HuH-7.5 (cell line): ENCODE results near the gene NOL7.

Source experiments
- DNase-seq: peaks from one replicate; pipeline ENCODE4 v3.0.0; 2011; ENCODE audit warnings: low spot score

The NOL7 gene

DNA sequence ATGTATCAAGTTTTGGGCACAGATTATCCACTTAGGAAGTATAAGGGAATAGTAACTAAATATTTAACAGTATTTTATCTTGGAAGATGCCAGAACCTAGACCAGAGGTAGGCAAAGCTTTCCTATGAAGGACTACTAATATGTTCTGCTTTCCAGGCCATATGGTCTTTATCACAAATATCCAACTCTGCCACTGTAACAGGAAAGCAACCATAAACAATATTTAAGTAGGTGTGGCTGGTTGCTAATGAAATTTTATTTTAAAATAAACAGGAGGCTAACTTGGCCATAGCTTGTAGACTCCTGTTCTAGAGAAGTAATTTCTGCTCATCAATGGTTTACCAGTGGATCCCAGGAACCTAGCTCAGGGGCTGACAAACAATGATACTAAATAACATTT is 39.4 kb downstream of the NOL7 start:
- no peak for DNase-seq

DNA sequence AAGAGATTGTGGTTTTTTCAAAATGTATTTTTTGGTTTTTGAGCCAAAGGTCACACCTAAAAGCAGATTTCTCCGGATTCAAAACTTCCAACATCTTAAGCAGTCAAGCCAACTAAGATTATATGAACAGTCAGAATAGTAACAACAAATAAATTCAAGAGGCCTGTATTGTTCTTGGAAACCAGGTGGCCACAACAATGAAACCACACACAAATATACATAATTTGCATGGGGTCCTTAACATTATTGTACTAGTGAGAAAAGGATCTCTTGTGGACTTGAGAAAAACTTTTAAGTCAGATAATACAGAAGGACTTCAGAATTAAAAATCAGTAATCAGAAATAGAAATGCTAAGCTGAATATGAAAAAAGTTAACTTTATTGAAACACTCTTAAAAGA is 40.6 kb downstream of the NOL7 start:
- no peak for DNase-seq

DNA sequence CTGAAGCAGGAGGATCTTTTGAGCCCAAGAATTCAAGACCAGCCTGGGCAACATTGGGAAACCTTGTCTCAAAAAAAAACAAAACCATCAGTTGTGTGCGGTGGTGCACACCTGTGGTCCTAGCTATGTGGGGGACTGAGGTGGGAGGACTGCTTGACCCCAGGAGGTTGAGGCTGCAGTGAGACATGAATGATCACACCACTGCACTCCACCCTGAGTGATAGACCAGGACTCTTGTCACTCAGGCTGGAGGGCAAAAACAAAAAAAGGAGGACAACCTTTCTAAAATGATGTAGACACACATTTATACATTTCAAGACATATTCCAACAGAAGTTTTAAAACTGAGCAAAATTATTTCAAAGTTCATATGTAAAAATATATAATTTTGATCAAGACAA is 45.1 kb downstream of the NOL7 start:
- DNase-seq, result no peak

DNA sequence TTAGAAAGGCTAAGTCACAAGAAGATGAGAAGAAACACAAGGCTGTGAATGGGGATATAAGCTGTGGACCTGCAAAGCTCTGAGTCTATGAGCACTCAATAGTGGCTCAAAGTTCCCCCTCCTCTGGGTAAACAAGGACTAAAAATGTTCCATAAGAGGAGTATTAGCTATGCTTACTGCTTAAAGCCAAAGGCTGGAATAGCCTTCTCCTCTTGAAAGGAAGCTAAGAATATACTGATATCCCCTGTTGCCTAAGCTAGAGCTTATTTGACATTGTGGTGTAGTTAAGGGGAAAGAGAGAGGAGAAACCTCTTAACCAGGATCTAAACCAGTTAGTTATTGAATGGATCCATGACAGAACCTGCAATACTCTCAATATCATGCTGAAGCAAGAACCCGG is 45.8 kb downstream of the NOL7 start:
- DNase-seq, result no peak

DNA sequence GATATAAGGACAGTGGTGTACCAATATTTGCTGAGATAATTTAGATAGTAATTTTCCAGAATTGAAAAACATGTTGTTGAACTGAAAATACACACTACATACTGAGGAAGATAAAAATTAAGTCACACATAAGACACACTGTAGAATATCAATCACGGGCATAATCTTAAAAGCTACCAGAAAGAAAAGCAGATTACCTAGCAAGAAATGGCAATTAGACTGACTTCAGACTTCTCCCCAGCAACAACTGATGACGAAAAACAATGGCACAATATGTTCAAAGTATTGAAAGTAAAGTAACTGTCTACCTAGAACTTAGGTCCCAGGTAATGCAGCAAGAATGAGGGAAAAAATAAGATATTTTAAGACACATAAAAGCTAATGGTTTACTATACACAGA is 46.5 kb downstream of the NOL7 start:
- no peak for DNase-seq

DNA sequence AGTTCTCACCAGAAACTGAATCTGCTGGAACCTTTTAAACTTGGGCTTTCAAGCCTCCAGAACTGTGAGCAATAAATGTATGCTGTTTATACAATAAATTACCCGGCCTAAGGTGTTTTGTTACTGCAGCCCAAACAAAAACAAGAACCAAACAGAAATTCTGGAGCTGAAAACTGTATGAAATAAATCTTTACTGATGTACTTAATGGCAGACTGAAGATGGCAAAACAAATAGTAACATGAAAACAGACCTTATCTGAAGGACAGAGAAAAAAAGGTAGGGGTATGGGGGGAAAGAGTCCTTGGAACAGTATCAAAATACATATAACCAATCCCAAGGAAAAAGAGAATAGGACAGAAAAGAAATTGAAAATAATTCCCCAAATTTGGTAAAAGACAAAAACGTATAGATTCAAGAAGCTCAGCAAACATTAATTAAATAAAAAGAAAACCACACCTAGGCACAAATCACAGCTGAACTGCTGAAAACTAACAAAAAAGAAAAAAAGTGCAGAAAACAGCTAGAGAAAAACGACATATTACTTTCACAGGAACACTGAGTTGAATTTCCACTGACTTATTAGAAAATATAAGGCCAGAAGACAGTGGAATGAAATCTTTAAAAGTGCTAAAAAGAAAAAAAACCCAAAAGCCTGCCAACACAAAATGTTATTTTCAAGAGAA is 47.7 kb downstream of the NOL7 start:
- DNase-seq, result no peak

DNA sequence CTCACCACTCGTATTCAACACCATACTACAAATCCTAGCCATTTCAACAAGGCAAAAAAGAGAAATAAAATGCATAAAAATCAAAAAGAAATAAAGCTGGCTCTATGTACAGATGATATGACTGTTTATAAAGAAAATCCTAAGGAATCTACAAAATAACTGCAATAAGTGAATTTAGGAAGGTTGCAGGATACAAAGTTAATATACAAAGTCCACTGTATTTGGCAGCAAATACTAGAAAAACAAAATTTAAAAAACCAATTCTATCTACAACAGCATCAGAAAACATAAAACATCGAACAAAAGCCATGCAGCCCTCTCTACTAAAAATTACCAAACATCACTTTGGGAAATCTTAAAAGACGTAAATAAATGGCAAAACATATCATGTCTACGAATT is 48.9 kb downstream of the NOL7 start:
- no peak for DNase-seq

DNA sequence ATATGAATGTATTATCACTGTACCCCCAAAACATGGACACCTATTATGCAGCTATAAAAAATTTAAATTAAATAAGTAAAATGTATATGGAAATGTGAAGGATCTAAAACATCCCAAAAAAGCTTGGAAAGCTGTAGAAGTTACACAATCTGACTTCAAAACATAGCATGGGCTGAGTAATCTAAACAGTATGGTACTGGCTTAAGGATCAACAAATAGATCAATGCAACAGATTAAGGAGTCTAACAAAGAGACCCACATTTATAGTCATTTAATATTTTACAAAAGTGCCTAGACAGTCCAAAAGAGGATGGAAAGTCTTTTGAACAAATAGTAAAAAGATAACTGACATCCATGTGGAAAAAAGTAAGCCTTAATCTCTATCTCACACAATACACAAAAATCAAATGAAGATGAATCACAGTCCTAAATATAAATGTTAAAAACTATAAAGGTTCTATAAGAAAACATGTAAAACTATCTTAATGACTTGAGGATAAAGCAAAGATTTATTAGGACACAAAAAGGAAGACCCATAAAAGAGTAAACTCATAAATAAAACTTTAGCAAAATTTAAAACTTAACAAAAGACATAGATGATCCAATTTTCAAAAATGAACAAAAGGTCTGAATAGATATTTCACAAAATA is 49.7 kb downstream of the NOL7 start:
- no peak for DNase-seq

DNA sequence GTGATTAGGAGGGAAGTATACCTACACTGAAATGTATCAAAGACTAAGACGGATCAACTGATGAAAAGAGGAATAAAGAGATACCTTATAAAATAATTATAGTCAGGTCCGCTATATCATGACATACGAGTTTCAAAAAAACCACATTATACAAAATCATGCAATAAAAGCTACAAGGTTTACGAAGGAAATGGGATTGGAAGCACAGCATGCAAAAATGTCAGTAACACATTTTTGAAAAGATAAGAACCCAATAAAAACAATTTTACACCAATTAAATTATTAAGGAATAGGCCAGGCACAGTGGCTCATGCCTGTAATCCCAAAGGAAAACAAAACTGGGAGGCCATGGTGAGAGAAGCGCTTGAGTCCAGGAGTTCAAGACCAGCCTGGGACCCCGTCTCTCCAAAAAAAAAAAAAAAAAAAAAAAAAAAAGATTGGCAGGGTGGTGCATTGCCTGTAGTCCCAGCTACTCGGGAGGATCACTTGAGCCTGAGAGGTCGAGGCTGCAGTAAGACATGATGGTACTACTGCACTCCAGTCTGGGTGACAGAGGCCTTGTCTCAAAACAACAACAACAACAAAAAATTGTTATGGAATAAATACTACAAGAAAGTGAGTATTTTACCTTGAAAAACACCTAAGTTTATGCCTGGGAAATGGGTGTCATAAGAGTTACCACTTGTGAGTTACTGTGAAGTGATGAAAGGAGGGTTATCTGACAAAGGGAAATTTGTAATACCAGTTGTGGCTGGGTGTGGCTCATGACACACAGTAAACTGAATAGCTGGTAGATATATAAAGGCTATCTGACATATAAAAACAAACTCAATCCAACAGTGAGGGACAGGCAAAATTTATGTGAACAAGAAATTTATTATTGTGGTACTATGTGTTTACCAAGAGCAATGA is 51.3 kb downstream of the NOL7 start:
- no peak for DNase-seq

DNA sequence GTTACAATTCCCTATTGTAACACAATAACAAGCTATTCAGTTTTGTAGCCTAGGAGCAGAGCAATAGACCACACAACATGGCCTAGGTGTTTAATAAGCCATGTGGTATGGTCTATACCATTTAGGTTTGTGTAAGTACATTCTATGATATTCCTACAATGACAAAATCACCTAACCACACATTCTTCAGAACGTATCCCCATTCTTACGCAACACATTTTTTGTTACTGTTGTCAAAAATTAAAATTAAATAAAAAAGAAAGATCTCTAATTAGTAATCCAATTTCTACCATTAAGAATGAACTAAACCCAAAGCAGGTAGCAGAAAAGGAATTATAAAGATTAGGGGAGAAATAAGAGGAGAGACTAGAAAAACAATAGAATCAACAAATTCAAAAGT is 52.5 kb downstream of the NOL7 start:
- DNase-seq, result no peak

DNA sequence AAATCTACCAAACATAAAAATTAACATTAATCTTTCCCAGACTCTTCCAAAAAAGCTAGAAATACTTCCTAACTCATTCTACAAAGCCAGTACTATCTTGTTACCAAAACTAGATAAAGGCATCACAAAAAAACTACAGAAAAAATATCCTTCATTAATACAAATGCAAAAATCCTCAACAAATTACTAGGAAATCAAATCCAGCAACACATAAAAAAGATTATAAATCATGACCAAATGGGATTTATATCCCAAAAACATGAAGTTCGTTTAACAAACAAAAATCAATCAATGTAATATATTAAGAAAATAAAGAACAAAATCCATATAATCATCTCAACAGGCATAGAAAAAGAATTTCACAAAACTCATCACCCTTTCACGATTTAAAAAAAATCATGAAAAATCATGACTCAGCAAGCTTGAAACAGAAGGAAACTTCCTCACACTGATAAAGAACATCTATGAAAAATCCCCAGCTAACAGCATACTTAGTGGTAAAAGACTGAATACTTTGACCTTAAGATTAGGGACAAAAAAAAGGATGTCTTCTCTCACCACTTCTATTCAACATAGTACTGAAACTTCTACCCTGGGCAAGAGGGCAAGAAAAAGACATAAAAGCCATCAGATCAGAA is 53.3 kb downstream of the NOL7 start:
- no peak for DNase-seq

DNA sequence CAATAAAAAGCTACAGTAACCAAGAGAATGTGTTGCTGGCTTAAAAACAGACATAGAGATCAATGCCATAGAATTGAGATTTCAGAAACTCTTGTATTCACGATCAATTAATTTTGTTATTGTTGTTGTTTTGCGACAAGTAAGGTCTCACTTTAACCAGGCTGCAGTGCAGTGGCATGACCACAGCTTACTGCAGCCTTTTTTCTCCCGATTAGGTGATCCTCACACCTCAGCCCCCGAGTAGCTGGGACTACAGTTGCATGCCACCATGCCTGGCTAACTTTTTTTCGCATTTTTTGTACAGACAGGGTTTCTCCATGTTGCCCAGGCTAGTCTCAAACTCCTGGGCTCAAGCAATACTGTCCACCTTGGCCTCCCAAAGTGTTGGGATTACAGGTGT is 54.3 kb downstream of the NOL7 start:
- DNase-seq, result no peak
